Activated T-helper 17 cell treated with anti-CD3 and anti-CD28 coated beads, Interleukin-2, amount 50 U/mL, for 72 hours (primary cell): Measurements from ENCODE around the gene BTAF1. TPM values are rescaled to one million over a fixed set of nuclear protein-coding genes. Genes with fewer than 3 reads are reported as not detected.
"Not testable (repeated sequence)": the region's sequence is repeated elsewhere in the genome, so short reads cannot be mapped to it uniquely, and the experiment has no call there.

Source experiments
- ATAC-seq: fragments of 150-1000 bp; cut with Tn5 transposase; replicated peaks from 2 replicates; pipeline ENCODE4 v1.10.0; 2021; ENCODE audit warnings: mild to moderate bottlenecking, moderate library complexity
- H3K27ac Mint-ChIP-seq: one replicate; pipeline ENCODE4 v1.8.0; 2022; ENCODE audit warnings: mixed read lengths
- H3K27me3 Mint-ChIP-seq: one replicate; pipeline ENCODE4 v1.8.0; 2022; ENCODE audit warnings: mixed read lengths
- H3K36me3 Mint-ChIP-seq: one replicate; pipeline ENCODE4 v1.8.0; 2022; ENCODE audit warnings: low read depth, mild to moderate bottlenecking, mixed read lengths
- H3K4me1 Mint-ChIP-seq: one replicate; pipeline ENCODE4 v1.8.0; 2022; ENCODE audit warnings: mixed read lengths
- H3K4me3 Mint-ChIP-seq: one replicate; pipeline ENCODE4 v1.8.0; 2022; ENCODE audit warnings: mild to moderate bottlenecking, mixed read lengths
- H3K9me3 Mint-ChIP-seq: one replicate; pipeline ENCODE4 v1.8.0; 2022; ENCODE audit warnings: mixed read lengths
- total RNA-seq, 2 donors: library from RNA; stranded (reverse); gene quantifications; one replicate each; pipeline ENCODE4 v1.2.3, GENCODE V29; 2022

BTAF1 gene
- total RNA-seq, 2 donors from 2014 or later: 49.1 to 122 TPM

- H3K9me3 Mint-ChIP-seq: no peaks in the 10 kb centered on the region
- H3K4me3 Mint-ChIP-seq: no peak overlapping the region
- H3K27ac Mint-ChIP-seq: no peak overlapping the region
- H3K27me3 Mint-ChIP-seq: no peaks in the 10 kb centered on the region
- H3K36me3 Mint-ChIP-seq: peaks cover 81% of the 10 kb centered on the region
- no peaks in the 10 kb centered on the region for H3K4me1 Mint-ChIP-seq
- no peak for ATAC-seq
These were observed 108.0 kb downstream of the BTAF1 start for GRCh38 chr10:92031580-92031979.

- not testable (repeated sequence) for H3K4me1 Mint-ChIP-seq, H3K27ac Mint-ChIP-seq, ATAC-seq, H3K4me3 Mint-ChIP-seq, H3K27me3 Mint-ChIP-seq, H3K9me3 Mint-ChIP-seq
- H3K36me3 Mint-ChIP-seq: peaks cover 66% of the 10 kb centered on the region
These were observed 109.5 kb downstream of the BTAF1 start for GRCh38 chr10:92033070-92033469.

GRCh38 chr10:92038949-92039348 is 115.4 kb downstream of the BTAF1 start:
- no peak for ATAC-seq
- H3K27me3 Mint-ChIP-seq: no peaks in the 10 kb centered on the region
- H3K36me3 Mint-ChIP-seq: peaks cover 9% of the 10 kb centered on the region
- H3K4me3 Mint-ChIP-seq: no peak overlapping the region
- no peak overlapping the region for H3K27ac Mint-ChIP-seq
- H3K9me3 Mint-ChIP-seq: no peaks in the 10 kb centered on the region
- H3K4me1 Mint-ChIP-seq: no peaks in the 10 kb centered on the region

GRCh38 chr10:92042541-92042940 is 119.0 kb downstream of the BTAF1 start:
- H3K4me1 Mint-ChIP-seq: peaks cover under 1% of the 10 kb centered on the region
- H3K27ac Mint-ChIP-seq: no peak overlapping the region
- no peak overlapping the region for H3K4me3 Mint-ChIP-seq
- ATAC-seq: no peak
- no peaks in the 10 kb centered on the region for H3K27me3 Mint-ChIP-seq
- no peaks in the 10 kb centered on the region for H3K9me3 Mint-ChIP-seq
- H3K36me3 Mint-ChIP-seq: no peaks in the 10 kb centered on the region

- Mint-ChIP-seq H3K9me3 (no peaks in the 10 kb centered on the region), H3K4me3 (no peak overlapping the region), H3K36me3 (no peaks in the 10 kb centered on the region), H3K4me1 (peaks cover 10% of the 10 kb centered on the region), H3K27me3 (no peaks in the 10 kb centered on the region), H3K27ac (no peak overlapping the region)
- ATAC-seq: no peak
These were observed 122.1 kb downstream of the BTAF1 start for GRCh38 chr10:92045641-92046106.

- Mint-ChIP-seq H3K36me3 (no peaks in the 10 kb centered on the region), H3K4me1 (peaks cover 10% of the 10 kb centered on the region), H3K4me3 (no peak overlapping the region), H3K27me3 (no peaks in the 10 kb centered on the region), H3K27ac (no peak overlapping the region), H3K9me3 (no peaks in the 10 kb centered on the region)
- ATAC-seq: no peak
These were observed 123.6 kb downstream of the BTAF1 start for GRCh38 chr10:92047215-92047614.

- no peaks in the 10 kb centered on the region for H3K36me3 Mint-ChIP-seq
- ATAC-seq: no peak
- H3K27me3 Mint-ChIP-seq: no peaks in the 10 kb centered on the region
- H3K4me1 Mint-ChIP-seq: peaks cover 16% of the 10 kb centered on the region
- H3K4me3 Mint-ChIP-seq: no peak overlapping the region
- no peaks in the 10 kb centered on the region for H3K9me3 Mint-ChIP-seq
- H3K27ac Mint-ChIP-seq: no peak overlapping the region
These were observed 128.5 kb downstream of the BTAF1 start for GRCh38 chr10:92052088-92052487.

GRCh38 chr10:92052741-92053140 is 129.2 kb downstream of the BTAF1 start:
- no peaks in the 10 kb centered on the region for H3K9me3 Mint-ChIP-seq
- H3K27ac Mint-ChIP-seq: no peak overlapping the region
- no peaks in the 10 kb centered on the region for H3K36me3 Mint-ChIP-seq
- H3K4me1 Mint-ChIP-seq: peaks cover 14% of the 10 kb centered on the region
- ATAC-seq: no peak
- no peaks in the 10 kb centered on the region for H3K27me3 Mint-ChIP-seq
- H3K4me3 Mint-ChIP-seq: no peak overlapping the region

GRCh38 chr10:92054807-92055206 is 131.2 kb downstream of the BTAF1 start:
- Mint-ChIP-seq H3K9me3 (no peaks in the 10 kb centered on the region), H3K4me3 (no peak overlapping the region), H3K27ac (no peak overlapping the region), H3K36me3 (no peaks in the 10 kb centered on the region), H3K4me1 (peaks cover 6% of the 10 kb centered on the region), H3K27me3 (no peaks in the 10 kb centered on the region)
- no peak for ATAC-seq

- no peaks in the 10 kb centered on the region for H3K4me1 Mint-ChIP-seq
- no peaks in the 10 kb centered on the region for H3K9me3 Mint-ChIP-seq
- H3K36me3 Mint-ChIP-seq: no peaks in the 10 kb centered on the region
- no peak overlapping the region for H3K27ac Mint-ChIP-seq
- ATAC-seq: no peak
- no peaks in the 10 kb centered on the region for H3K27me3 Mint-ChIP-seq
- no peak overlapping the region for H3K4me3 Mint-ChIP-seq
These were observed 138.7 kb downstream of the BTAF1 start for GRCh38 chr10:92062273-92062672.

- Mint-ChIP-seq H3K4me1 (no peaks in the 10 kb centered on the region), H3K36me3 (no peaks in the 10 kb centered on the region), H3K4me3 (no peak overlapping the region), H3K27ac (no peak overlapping the region), H3K27me3 (no peaks in the 10 kb centered on the region), H3K9me3 (no peaks in the 10 kb centered on the region)
- ATAC-seq: no peak
These were observed 140.9 kb downstream of the BTAF1 start for GRCh38 chr10:92064506-92064905.

- Mint-ChIP-seq H3K36me3 (no peaks in the 10 kb centered on the region), H3K27me3 (no peaks in the 10 kb centered on the region), H3K4me3 (no peak overlapping the region), H3K9me3 (no peaks in the 10 kb centered on the region), H3K4me1 (no peaks in the 10 kb centered on the region), H3K27ac (no peak overlapping the region)
- ATAC-seq: no peak
These were observed 142.8 kb downstream of the BTAF1 start for GRCh38 chr10:92066386-92066785.

- Mint-ChIP-seq H3K27ac (no peak overlapping the region), H3K27me3 (no peaks in the 10 kb centered on the region), H3K9me3 (no peaks in the 10 kb centered on the region), H3K36me3 (no peaks in the 10 kb centered on the region), H3K4me1 (no peaks in the 10 kb centered on the region), H3K4me3 (no peak overlapping the region)
- ATAC-seq: no peak
These were observed 145.3 kb downstream of the BTAF1 start for GRCh38 chr10:92068900-92069299.

- H3K4me1 Mint-ChIP-seq: no peaks in the 10 kb centered on the region
- no peak for ATAC-seq
- no peaks in the 10 kb centered on the region for H3K27me3 Mint-ChIP-seq
- no peak overlapping the region for H3K4me3 Mint-ChIP-seq
- H3K36me3 Mint-ChIP-seq: peaks cover 12% of the 10 kb centered on the region
- H3K27ac Mint-ChIP-seq: no peak overlapping the region
- no peaks in the 10 kb centered on the region for H3K9me3 Mint-ChIP-seq
These were observed 150.7 kb downstream of the BTAF1 start for GRCh38 chr10:92074126-92074887.

GRCh38 chr10:92075829-92076228 is 152.3 kb downstream of the BTAF1 start:
- no peaks in the 10 kb centered on the region for H3K9me3 Mint-ChIP-seq
- no peak overlapping the region for H3K4me3 Mint-ChIP-seq
- no peak overlapping the region for H3K27ac Mint-ChIP-seq
- no peaks in the 10 kb centered on the region for H3K27me3 Mint-ChIP-seq
- peaks cover 26% of the 10 kb centered on the region for H3K36me3 Mint-ChIP-seq
- H3K4me1 Mint-ChIP-seq: no peaks in the 10 kb centered on the region
- no peak for ATAC-seq
